Nephron progenitor cell (in vitro differentiated cells): ENCODE results near the gene RAB40B.
A peak's percentile ranks its signal among the peaks of the same experiment; 100 is the strongest.

Source experiments
- DNase-seq: peaks from one replicate; pipeline ENCODE4 v3.0.0; 2021
- H3K27ac Mint-ChIP-seq: 2 replicates; pipeline ENCODE4 v1.8.0; 2021; ENCODE audit warnings: mild to moderate bottlenecking, moderate library complexity, mixed read lengths
- H3K27me3 Mint-ChIP-seq: 2 replicates; pipeline ENCODE4 v1.8.0; 2021; ENCODE audit warnings: mild to moderate bottlenecking, low read depth, mixed read lengths; ENCODE audit not compliant: poor library complexity
- H3K36me3 Mint-ChIP-seq: 2 replicates; pipeline ENCODE4 v1.8.0; 2021; ENCODE audit warnings: low read depth, mixed read lengths
- H3K4me1 Mint-ChIP-seq: 2 replicates; pipeline ENCODE4 v1.8.0; 2021; ENCODE audit warnings: mixed read lengths
- H3K4me3 Mint-ChIP-seq: 2 replicates; pipeline ENCODE4 v1.8.0; 2021; ENCODE audit warnings: mild to moderate bottlenecking, moderate library complexity, mixed read lengths
- H3K9me3 Mint-ChIP-seq: 2 replicates; pipeline ENCODE4 v1.8.0; 2021; ENCODE audit warnings: mild to moderate bottlenecking, moderate library complexity, mixed read lengths
- CTCF ChIP-seq: fragments of 200-600 bp; sonication (generic); IDR thresholded peaks from 2 replicates; pipeline ENCODE4 v1.5.0; 2021; ENCODE audit warnings: antibody characterized with exemption

The RAB40B gene

GRCh38 chr17:82716203-82717010 is 17.9 kb upstream of the RAB40B start, which contains the start of gene FN3KRP:
Gene FN3KRP (plus strand): TSS chr17:82716706. CDS start chr17:82716756, 50 bp downstream.
- Mint-ChIP-seq H3K4me1 (peaks cover 25% of the 10 kb centered on the region), H3K9me3 (no peaks in the 10 kb centered on the region), H3K4me3 (peak within 1 kb of the TSS; percentile 94), H3K27me3 (peaks cover 10% of the 10 kb centered on the region), H3K36me3 (peaks cover 20% of the 10 kb centered on the region), H3K27ac (peak within 1 kb of the TSS; percentile 51)
- peak; percentile 95 for DNase-seq
- no peak for TF ChIP-seq CTCF

GRCh38 chr17:82713071-82713723 is 14.7 kb upstream of the RAB40B start:
- H3K4me1 Mint-ChIP-seq = peaks cover 24% of the 10 kb centered on the region
- H3K36me3 Mint-ChIP-seq = peaks cover 7% of the 10 kb centered on the region
- H3K4me3 Mint-ChIP-seq = no peak overlapping the region
- no peak for TF ChIP-seq CTCF
- no peak overlapping the region for H3K27ac Mint-ChIP-seq
- DNase-seq = no peak
- no peaks in the 10 kb centered on the region for H3K9me3 Mint-ChIP-seq
- peaks cover 15% of the 10 kb centered on the region for H3K27me3 Mint-ChIP-seq

GRCh38 chr17:82710499-82711232 is 12.2 kb upstream of the RAB40B start:
- no peak for DNase-seq
- H3K4me3 Mint-ChIP-seq = no peak overlapping the region
- no peaks in the 10 kb centered on the region for H3K9me3 Mint-ChIP-seq
- no peak overlapping the region for H3K27ac Mint-ChIP-seq
- H3K36me3 Mint-ChIP-seq = no peaks in the 10 kb centered on the region
- TF ChIP-seq CTCF = no peak
- H3K27me3 Mint-ChIP-seq = peaks cover 20% of the 10 kb centered on the region
- peaks cover 14% of the 10 kb centered on the region for H3K4me1 Mint-ChIP-seq

- H3K4me3 Mint-ChIP-seq = no peak overlapping the region
- peaks cover 17% of the 10 kb centered on the region for H3K27me3 Mint-ChIP-seq
- DNase-seq = no peak
- no peaks in the 10 kb centered on the region for H3K36me3 Mint-ChIP-seq
- TF ChIP-seq CTCF = no peak
- H3K9me3 Mint-ChIP-seq = no peaks in the 10 kb centered on the region
- no peak overlapping the region for H3K27ac Mint-ChIP-seq
- peaks cover 14% of the 10 kb centered on the region for H3K4me1 Mint-ChIP-seq
Measured at GRCh38 chr17:82709676-82710498, 11.4 kb upstream of the RAB40B start.

GRCh38 chr17:82709024-82709675 is 10.7 kb upstream of the RAB40B start:
- Mint-ChIP-seq H3K27ac (no peak overlapping the region), H3K9me3 (no peaks in the 10 kb centered on the region), H3K4me3 (no peak overlapping the region), H3K4me1 (peaks cover 22% of the 10 kb centered on the region), H3K27me3 (peaks cover 18% of the 10 kb centered on the region), H3K36me3 (no peaks in the 10 kb centered on the region)
- TF ChIP-seq CTCF = no peak
- no peak for DNase-seq
